Trophoblast cell (in vitro differentiated cells and primary cell): Measurements from ENCODE around the gene SCLY.

Source experiments
- DNase-seq, 2 donors: peaks; one replicate each; pipeline ENCODE4 v3.0.0-alpha.2; 2016
- H2AFZ ChIP-seq: 2 replicates; pipeline ENCODE4 v1.6.1; 2013; ENCODE audit warnings: low read length, moderate library complexity, mild to moderate bottlenecking; ENCODE audit not compliant: insufficient read depth, poor library complexity
- H2AK5ac ChIP-seq: 2 replicates; pipeline ENCODE4 v1.6.1; 2013; ENCODE audit warnings: mild to moderate bottlenecking, low read length
- H2BK120ac ChIP-seq: 2 replicates; pipeline ENCODE4 v1.6.1; 2013; ENCODE audit warnings: low read length, mild to moderate bottlenecking, moderate library complexity; ENCODE audit not compliant: insufficient read depth, poor library complexity
- H2BK12ac ChIP-seq: 2 replicates; pipeline ENCODE4 v1.6.1; 2013; ENCODE audit warnings: mild to moderate bottlenecking, low read length, moderate library complexity
- H2BK5ac ChIP-seq: 2 replicates; pipeline ENCODE4 v1.6.1; 2013; ENCODE audit warnings: low read length, low read depth, moderate library complexity, mild to moderate bottlenecking; ENCODE audit not compliant: poor library complexity
- H3K14ac ChIP-seq: 2 replicates; pipeline ENCODE4 v1.6.1; 2013; ENCODE audit warnings: mild to moderate bottlenecking, low read length
- H3K18ac ChIP-seq: 2 replicates; pipeline ENCODE4 v1.6.1; 2013; ENCODE audit warnings: mild to moderate bottlenecking, low read length
- H3K23ac ChIP-seq: 2 replicates; pipeline ENCODE4 v1.6.1; 2013; ENCODE audit warnings: low read length
- H3K27ac ChIP-seq: 2 replicates; pipeline ENCODE4 v1.5.1; 2013; ENCODE audit warnings: low read depth, mild to moderate bottlenecking, inconsistent platforms, low read length, moderate library complexity
- H3K27me3 ChIP-seq: 2 replicates; pipeline ENCODE4 v1.6.1; 2013; ENCODE audit warnings: inconsistent platforms, mild to moderate bottlenecking, low read length, moderate library complexity; ENCODE audit not compliant: insufficient read depth
- H3K36me3 ChIP-seq, 2 experiments: 1 replicate in 1 of 2; 2 replicates in 1 of 2; pipeline ENCODE4 v1.6.1; 2013; ENCODE audit warnings: low read length in 2 of 2, mild to moderate bottlenecking in 2 of 2, moderate library complexity in 1 of 2; ENCODE audit not compliant: insufficient read depth in 2 of 2, control insufficient read depth in 1 of 2
- H3K4ac ChIP-seq: 2 replicates; pipeline ENCODE4 v1.6.1; 2013; ENCODE audit warnings: low read depth, mild to moderate bottlenecking, low read length, moderate library complexity
- H3K4me1 ChIP-seq, 2 experiments: 1 replicate in 1 of 2; 2 replicates in 1 of 2; pipeline ENCODE4 v1.6.1; 2013; ENCODE audit warnings: low read length in 2 of 2, mild to moderate bottlenecking in 2 of 2, moderate library complexity in 1 of 2; ENCODE audit not compliant: insufficient read depth in 2 of 2, control insufficient read depth in 1 of 2
- H3K4me2 ChIP-seq: 2 replicates; pipeline ENCODE4 v1.6.1; 2013; ENCODE audit warnings: inconsistent platforms, mild to moderate bottlenecking, low read length, moderate library complexity
- H3K4me3 ChIP-seq: 2 replicates; pipeline ENCODE4 v1.5.1; 2013; ENCODE audit warnings: mild to moderate bottlenecking, low read depth, low read length, inconsistent platforms
- H3K79me1 ChIP-seq: one replicate; pipeline ENCODE4 v1.6.1; 2013; ENCODE audit warnings: low read length
- H3K79me2 ChIP-seq: 2 replicates; pipeline ENCODE4 v1.6.1; 2013; ENCODE audit warnings: low read length, mild to moderate bottlenecking; ENCODE audit not compliant: control insufficient read depth, insufficient read depth, poor library complexity
- H3K9ac ChIP-seq: 2 replicates; pipeline ENCODE4 v1.6.1; 2013; ENCODE audit warnings: mild to moderate bottlenecking, low read length
- H3K9me3 ChIP-seq: 2 replicates; pipeline ENCODE4 v1.6.1; 2013; ENCODE audit warnings: low read depth, mild to moderate bottlenecking, control low read depth, inconsistent platforms, low read length; ENCODE audit not compliant: insufficient read depth
- H4K12ac ChIP-seq: 2 replicates; pipeline ENCODE4 v1.6.1; 2013; ENCODE audit warnings: low read depth, mild to moderate bottlenecking, low read length, moderate library complexity
- H4K8ac ChIP-seq: 2 replicates; pipeline ENCODE4 v1.6.1; 2013; ENCODE audit warnings: low read depth, mild to moderate bottlenecking, low read length, moderate library complexity
- H4K91ac ChIP-seq: one replicate; pipeline ENCODE4 v1.6.1; 2013; ENCODE audit warnings: low read depth, mild to moderate bottlenecking, low read length, moderate library complexity
- WGBS: extraction: QIAGEN DNeasy Blood & Tissue Kit; methylation state at CpG from one replicate; pipeline ENCODE4 v1.1.7; 2013; ENCODE audit warnings: missing lambda C conversion rate; ENCODE audit not compliant: insufficient read length, insufficient coverage; ENCODE audit errors: extremely low coverage; 5-methylcytosine and 5-hydroxymethylcytosine counted together

SCLY gene

GRCh38 chr2:238093181-238094140 lies 32.7 kb downstream of the SCLY start:
- H3K79me1 ChIP-seq = no peaks in the 10 kb centered on the region
- no peak overlapping the region for H2AFZ ChIP-seq
- H2BK5ac ChIP-seq = no peak overlapping the region
- H3K23ac ChIP-seq = no peak overlapping the region
- H2BK120ac ChIP-seq = no peak overlapping the region
- H3K14ac ChIP-seq = no peak overlapping the region
- no peak overlapping the region for H4K91ac ChIP-seq
- no peak overlapping the region for H4K12ac ChIP-seq
- no peak overlapping the region for H3K4ac ChIP-seq
- no peak overlapping the region for H3K18ac ChIP-seq
- H3K4me2 ChIP-seq = no peak overlapping the region
- H3K4me3 ChIP-seq = no peak overlapping the region
- peaks cover 0 to 5% of the 10 kb centered on the region in 2 experiments for H3K36me3 ChIP-seq
- H3K9ac ChIP-seq = no peak overlapping the region
- no CpG with 5 or more reads among the region's 26 CpGs for WGBS
- no peak overlapping the region for H2BK12ac ChIP-seq
- no peak overlapping the region for H3K27ac ChIP-seq
- H3K27me3 ChIP-seq = no peaks in the 10 kb centered on the region
- no peaks in the 10 kb centered on the region for H3K79me2 ChIP-seq
- no peak overlapping the region for H2AK5ac ChIP-seq
- no peak for DNase-seq
- H3K9me3 ChIP-seq = peaks cover 3% of the 10 kb centered on the region
- H3K4me1 ChIP-seq = no peaks in the 10 kb centered on the region
- no peak overlapping the region for H4K8ac ChIP-seq

- Histone ChIP-seq H3K27me3 (no peaks in the 10 kb centered on the region), H2BK120ac (no peak overlapping the region), H3K27ac (no peak overlapping the region), H3K4me1 (no peaks in the 10 kb centered on the region), H3K79me1 (no peaks in the 10 kb centered on the region), H3K9me3 (peaks cover 3% of the 10 kb centered on the region), H2AK5ac (no peak overlapping the region), H3K18ac (no peak overlapping the region), H3K23ac (no peak overlapping the region), H2BK12ac (no peak overlapping the region), H3K9ac (no peak overlapping the region), H2AFZ (no peak overlapping the region), H3K79me2 (no peaks in the 10 kb centered on the region), H4K8ac (no peak overlapping the region), H2BK5ac (no peak overlapping the region), H4K12ac (no peak overlapping the region), H3K4me3 (no peak overlapping the region), H3K4ac (no peak overlapping the region), H3K14ac (no peak overlapping the region), H3K4me2 (no peak overlapping the region), H4K91ac (no peak overlapping the region), H3K36me3 (peaks cover 0 to 5% of the 10 kb centered on the region in 2 experiments)
- no CpG with 5 or more reads among the region's 17 CpGs for WGBS
- DNase-seq = no peak
Observed at GRCh38 chr2:238094438-238095022, 33.7 kb downstream of the SCLY start.

- no peak overlapping the region for H3K18ac ChIP-seq
- peaks cover 3% of the 10 kb centered on the region for H3K9me3 ChIP-seq
- H2BK5ac ChIP-seq = no peak overlapping the region
- H3K4me3 ChIP-seq = no peak overlapping the region
- H2AFZ ChIP-seq = no peak overlapping the region
- no peak overlapping the region for H4K8ac ChIP-seq
- no peak overlapping the region for H4K91ac ChIP-seq
- no peak overlapping the region for H3K27ac ChIP-seq
- H2AK5ac ChIP-seq = no peak overlapping the region
- no CpG with 5 or more reads among the region's 7 CpGs for WGBS
- no peaks in the 10 kb centered on the region for H3K27me3 ChIP-seq
- no peaks in the 10 kb centered on the region for H3K79me2 ChIP-seq
- no peak overlapping the region for H3K23ac ChIP-seq
- H2BK120ac ChIP-seq = no peak overlapping the region
- no peak overlapping the region for H3K9ac ChIP-seq
- no peak overlapping the region for H3K14ac ChIP-seq
- H3K4ac ChIP-seq = no peak overlapping the region
- no peak overlapping the region for H4K12ac ChIP-seq
- DNase-seq = no peak
- no peaks in the 10 kb centered on the region for H3K79me1 ChIP-seq
- H3K4me2 ChIP-seq = no peak overlapping the region
- no peaks in the 10 kb centered on the region for H3K4me1 ChIP-seq
- H2BK12ac ChIP-seq = no peak overlapping the region
- H3K36me3 ChIP-seq = peaks cover 0 to 5% of the 10 kb centered on the region in 2 experiments
Observed at GRCh38 chr2:238095143-238095542, 34.3 kb downstream of the SCLY start.

- Histone ChIP-seq H2BK12ac (no peak overlapping the region), H2BK5ac (no peak overlapping the region), H2AK5ac (no peak overlapping the region), H3K4ac (no peak overlapping the region), H3K36me3 (peaks cover 0 to 3% of the 10 kb centered on the region in 2 experiments), H3K4me1 (no peaks in the 10 kb centered on the region), H3K9ac (no peak overlapping the region), H4K12ac (no peak overlapping the region), H3K23ac (no peak overlapping the region), H2AFZ (no peak overlapping the region), H3K79me2 (no peaks in the 10 kb centered on the region), H3K18ac (no peak overlapping the region), H3K14ac (no peak overlapping the region), H3K27me3 (no peaks in the 10 kb centered on the region), H3K4me3 (no peak overlapping the region), H3K9me3 (peaks cover 3% of the 10 kb centered on the region), H3K27ac (no peak overlapping the region), H3K79me1 (no peaks in the 10 kb centered on the region), H2BK120ac (no peak overlapping the region), H4K8ac (no peak overlapping the region), H3K4me2 (no peak overlapping the region), H4K91ac (no peak overlapping the region)
- no CpG with 5 or more reads among the region's 22 CpGs for WGBS
- DNase-seq = peak; percentile 33 to 52
Observed at GRCh38 chr2:238096311-238097011, 35.7 kb downstream of the SCLY start.
